SW 1271 (cell line): ENCODE measurements around the gene TESMIN.

Experiments
- DNase-seq, 2 experiments: peaks; one replicate each; lab custom pipeline; 2025; lab: John Stamatoyannopoulos, UW

Gene TESMIN

GRCh38 chr11:68710409-68710808 lies 40.9 kb downstream of the TESMIN start:
- no peak for DNase-seq

GRCh38 chr11:68709062-68709461 lies 42.3 kb downstream of the TESMIN start:
- DNase-seq = no peak

- DNase-seq = no peak
Measured at GRCh38 chr11:68707527-68707926, 43.8 kb downstream of the TESMIN start.

- DNase-seq = no peak
Measured at GRCh38 chr11:68704887-68705286, 46.4 kb downstream of the TESMIN start.

GRCh38 chr11:68698993-68699392 lies 52.3 kb downstream of the TESMIN start:
- no peak for DNase-seq

DNA sequence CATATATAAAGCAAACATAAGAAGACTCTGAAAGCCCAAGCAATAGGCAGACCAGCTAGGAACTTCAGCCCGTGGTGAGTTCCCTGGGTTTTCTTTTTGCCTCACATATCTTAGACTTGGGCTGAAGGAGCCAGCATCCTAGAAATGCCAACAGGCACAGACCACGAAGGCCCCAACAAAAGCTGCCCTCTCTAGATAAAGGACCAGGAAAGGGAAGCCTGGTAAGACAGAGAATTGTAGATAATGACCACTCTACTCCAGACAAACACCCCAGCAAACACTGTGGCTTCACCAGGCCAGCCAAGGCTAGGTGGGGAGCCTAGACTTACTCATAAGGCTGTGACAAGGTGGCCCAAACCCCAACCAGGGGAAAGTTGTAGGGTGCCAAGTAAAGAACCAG lies 55.8 kb downstream of the TESMIN start:
- no peak for DNase-seq

- DNase-seq = no peak
Measured at GRCh38 chr11:68694431-68695297, 56.7 kb downstream of the TESMIN start.

DNA sequence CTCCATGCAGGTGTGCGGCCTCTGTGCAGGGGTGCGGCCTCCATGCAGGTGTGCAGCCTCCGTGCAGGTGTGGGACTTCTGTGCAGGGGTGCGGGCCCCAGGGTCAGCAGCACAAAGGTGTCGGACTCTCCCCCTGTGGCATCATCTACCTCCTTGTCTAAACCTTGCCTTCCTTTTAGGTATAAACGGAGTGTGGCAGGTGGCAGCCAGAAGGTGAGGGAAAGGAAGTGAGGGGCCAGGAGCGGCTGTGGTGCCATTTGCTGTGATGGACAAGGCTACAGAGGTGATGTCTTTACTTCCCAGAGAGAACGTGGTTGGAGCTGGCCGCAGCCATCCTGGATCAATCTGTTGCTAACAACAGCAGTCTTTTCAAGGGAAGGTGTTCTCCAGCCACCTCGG lies 57.8 kb downstream of the TESMIN start:
- DNase-seq = no peak

DNA sequence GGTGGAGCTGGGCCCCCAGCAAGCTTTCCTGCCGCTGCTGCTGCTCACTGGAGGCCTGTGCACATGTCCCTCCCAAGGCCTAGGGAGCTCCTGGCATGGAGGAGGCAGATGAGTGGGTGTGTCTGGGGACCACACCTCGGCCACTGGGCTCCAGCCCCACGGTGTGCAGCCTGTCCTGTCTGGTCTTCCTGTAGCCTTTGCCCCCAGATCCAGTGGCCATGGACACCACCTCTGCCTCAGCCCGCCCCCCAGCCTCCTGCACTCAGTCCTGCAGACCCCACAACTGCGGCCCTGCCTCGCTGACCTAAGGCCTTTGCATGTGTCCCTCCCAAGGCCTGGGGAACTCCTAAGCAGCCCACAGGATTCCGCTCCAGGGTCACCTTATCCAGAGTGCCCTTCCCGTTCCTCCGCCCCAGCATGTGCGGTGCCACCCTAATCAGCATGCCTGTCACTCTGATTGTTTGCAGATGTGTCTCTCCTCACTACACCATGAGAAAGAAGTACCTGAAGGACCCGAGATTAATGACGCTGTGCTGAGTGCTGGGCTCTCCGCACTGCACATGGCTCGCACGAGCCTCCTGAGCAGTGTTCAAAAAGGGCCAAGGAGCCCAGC lies 58.3 kb downstream of the TESMIN start:
- DNase-seq = no peak

GRCh38 chr11:68692115-68692514 lies 59.2 kb downstream of the TESMIN start:
- no peak for DNase-seq

- DNase-seq = no peak
Measured at GRCh38 chr11:68691402-68691784, 59.9 kb downstream of the TESMIN start.

DNA sequence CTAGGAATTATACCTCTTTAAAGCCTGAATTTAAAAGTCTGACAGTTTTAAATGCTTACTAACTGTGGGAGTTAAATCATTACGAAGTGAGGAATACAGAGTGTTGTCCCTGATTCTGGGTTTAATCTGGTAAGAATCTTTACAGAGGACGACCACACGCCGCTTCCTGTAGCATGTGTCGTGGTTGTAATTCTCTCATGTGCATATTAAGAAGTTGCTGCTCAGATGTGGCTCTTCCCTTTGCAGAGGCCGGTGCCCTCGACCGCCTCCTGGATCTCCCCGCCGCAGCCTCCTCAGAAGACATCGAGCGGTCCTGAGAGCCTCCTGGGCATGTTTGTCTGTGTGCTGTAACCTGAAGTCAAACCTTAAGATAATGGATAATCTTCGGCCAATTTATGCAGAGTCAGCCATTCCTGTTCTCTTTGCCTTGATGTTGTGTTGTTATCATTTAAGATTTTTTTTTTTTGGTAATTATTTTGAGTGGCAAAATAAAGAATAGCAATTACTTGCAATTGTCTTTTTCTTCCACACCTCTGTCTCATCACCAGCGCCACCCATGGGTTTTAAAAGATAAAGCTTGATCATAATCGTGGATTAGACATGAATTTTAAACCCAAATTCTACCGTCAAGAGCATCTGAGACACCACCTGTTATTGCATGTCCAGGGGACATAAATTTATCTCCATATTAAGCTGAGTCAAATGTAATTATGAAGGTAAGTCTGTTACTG lies 60.5 kb downstream of the TESMIN start:
- DNase-seq = no peak

- no peak for DNase-seq
Measured at GRCh38 chr11:68689737-68690625, 61.3 kb downstream of the TESMIN start.

DNA sequence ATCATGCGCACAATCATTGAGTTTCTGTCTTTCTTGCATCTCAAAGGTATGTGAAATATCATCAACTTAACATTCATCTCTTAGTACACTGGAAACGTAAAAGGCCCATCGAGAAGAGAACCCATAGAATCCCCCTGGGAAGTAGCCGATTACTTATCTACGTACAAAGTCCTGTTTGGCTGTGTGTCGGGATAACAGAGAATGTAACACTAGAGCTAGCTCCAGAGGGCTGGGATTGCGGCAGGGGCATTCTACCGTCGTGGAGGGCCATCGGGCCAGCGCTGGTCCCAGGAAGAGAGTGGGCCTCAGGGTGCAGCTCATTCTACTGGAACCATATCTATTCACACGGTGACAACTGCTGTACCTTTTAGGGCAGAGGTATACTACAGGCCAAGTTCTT lies 62.4 kb downstream of the TESMIN start:
- no peak for DNase-seq

DNA sequence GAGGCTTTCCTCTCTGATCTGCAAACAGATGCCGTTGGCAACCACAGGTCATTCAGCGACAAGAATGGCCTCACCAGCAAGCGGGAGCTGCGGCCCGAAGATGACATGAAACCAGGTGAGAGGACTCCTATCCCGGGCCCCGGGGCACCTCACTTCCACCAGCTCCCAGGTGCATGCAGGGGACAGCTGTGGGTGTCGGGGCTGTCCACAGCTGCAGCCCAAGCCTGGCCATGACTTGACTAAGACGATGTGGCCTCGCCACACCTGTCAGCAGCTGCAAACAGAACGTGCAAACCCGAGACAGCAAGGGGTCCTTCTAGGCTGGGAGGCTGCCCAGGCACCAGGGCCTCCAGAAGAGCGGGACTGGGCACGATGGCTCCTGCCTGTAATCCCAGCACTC lies 63.3 kb downstream of the TESMIN start:
- no peak for DNase-seq

- DNase-seq = no peak
Measured at GRCh38 chr11:68687311-68687710, 64.0 kb downstream of the TESMIN start.

GRCh38 chr11:68686486-68686885 lies 64.8 kb downstream of the TESMIN start:
- DNase-seq = no peak

- DNase-seq = no peak
Measured at GRCh38 chr11:68685656-68686380, 65.5 kb downstream of the TESMIN start.

DNA sequence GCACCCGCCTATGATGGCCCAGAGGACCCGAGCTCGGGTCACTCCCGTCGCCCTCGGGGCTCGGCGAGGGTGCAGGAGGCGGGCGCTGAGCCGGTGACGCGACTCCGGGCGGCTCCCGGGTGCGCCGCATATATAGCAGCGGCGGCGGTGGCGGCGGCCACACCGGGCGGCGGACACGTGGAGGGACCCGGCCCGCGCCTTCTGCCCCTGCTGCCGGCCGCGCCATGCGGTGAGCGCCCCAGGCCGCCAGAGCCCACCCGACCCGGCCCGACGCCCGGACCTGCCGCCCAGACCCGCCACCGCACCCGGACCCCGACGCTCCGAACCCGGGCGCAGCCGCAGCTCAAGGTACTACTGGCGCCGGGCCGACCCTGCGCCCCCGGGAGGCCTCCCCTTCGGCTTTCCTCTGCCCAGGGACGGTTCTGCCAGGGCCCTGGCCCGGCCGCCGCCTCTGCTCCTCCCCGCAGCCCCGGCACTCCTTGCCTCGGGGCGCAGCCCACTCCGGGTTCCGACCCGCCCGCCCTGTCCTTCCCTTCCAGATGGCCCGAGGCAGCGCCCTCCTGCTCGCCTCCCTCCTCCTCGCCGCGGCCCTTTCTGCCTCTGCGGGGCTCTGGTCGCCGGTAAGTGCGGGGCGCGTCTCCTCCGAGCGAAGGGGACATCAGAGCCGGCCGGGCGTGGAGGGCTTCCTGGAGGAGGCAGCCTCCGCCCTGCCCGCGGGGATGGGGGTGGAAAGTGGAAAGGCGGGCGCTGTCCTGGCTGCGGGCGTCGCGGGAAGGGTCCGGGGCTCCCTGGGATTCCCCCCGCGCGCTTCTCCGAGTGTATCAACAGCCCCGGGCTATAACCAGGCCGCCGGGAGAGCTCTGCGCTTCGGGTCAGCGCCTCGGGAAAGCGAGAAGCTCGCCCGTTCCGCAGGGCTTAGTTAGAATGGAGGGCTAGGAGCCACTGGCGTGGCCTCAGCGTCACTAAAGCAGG lies 66.6 kb downstream of the TESMIN start, which contains the start of gene GAL:
TSS of gene GAL (plus strand) at position 160 of the 972 bp plus-strand sequence. CDS start at position 540, 380 bp downstream.
- no peak for DNase-seq
